KMS-11 (cell line): ENCODE results near the gene CSNK1A1.

ENCODE experiments used
- H2AFZ ChIP-seq: fragments of 200-600 bp; sonication (generic); 2 replicates; pipeline ENCODE4 v1.6.1; 2016; ENCODE audit warnings: antibody characterized with exemption, mixed run types, low read depth
- H3K27ac ChIP-seq: fragments of 200-600 bp; sonication (generic); 2 replicates; pipeline ENCODE4 v1.6.1; 2016; ENCODE audit warnings: mild to moderate bottlenecking, mixed run types
- H3K27me3 ChIP-seq: fragments of 200-600 bp; sonication (generic); 2 replicates; pipeline ENCODE4 v1.6.1; 2017; ENCODE audit warnings: mild to moderate bottlenecking, low read depth, mixed run types, moderate library complexity; ENCODE audit not compliant: insufficient read depth
- H3K36me3 ChIP-seq: fragments of 200-600 bp; sonication (generic); 2 replicates; pipeline ENCODE4 v1.6.1; 2017; ENCODE audit warnings: mild to moderate bottlenecking, mixed run types; ENCODE audit not compliant: insufficient read depth
- H3K4me1 ChIP-seq: fragments of 200-600 bp; sonication (generic); 2 replicates; pipeline ENCODE4 v1.6.1; 2016; ENCODE audit warnings: mild to moderate bottlenecking, low read depth, mixed run types; ENCODE audit not compliant: poor library complexity, severe bottlenecking
- H3K4me2 ChIP-seq: fragments of 200-600 bp; sonication (generic); 2 replicates; pipeline ENCODE4 v1.7.0; 2016; ENCODE audit warnings: mild to moderate bottlenecking, mixed run types
- H3K4me3 ChIP-seq: fragments of 200-600 bp; sonication (generic); IDR thresholded peaks from 2 replicates; pipeline ENCODE4 v1.6.1; 2017; ENCODE audit warnings: low read depth, low read length, mixed read lengths; ENCODE audit not compliant: insufficient read depth
- H3K79me2 ChIP-seq: fragments of 200-600 bp; sonication (generic); 2 replicates; pipeline ENCODE4 v1.6.1; 2016; ENCODE audit warnings: low read depth, mixed run types; ENCODE audit not compliant: insufficient read depth
- H3K9ac ChIP-seq: fragments of 200-600 bp; sonication (generic); 2 replicates; pipeline ENCODE4 v1.6.1; 2016; ENCODE audit warnings: mild to moderate bottlenecking, mixed run types
- H4K20me1 ChIP-seq: fragments of 200-600 bp; sonication (generic); 2 replicates; pipeline ENCODE4 v1.6.1; 2016; ENCODE audit warnings: mild to moderate bottlenecking, mixed run types; ENCODE audit not compliant: insufficient read depth
- TF ChIP-seq, protein P1 (sequence below): fragments of 200-600 bp; sonication (generic); conservative IDR thresholded peaks from 2 replicates; pipeline ENCODE4 v1.6.1; 2017; ENCODE audit warnings: low read depth, mild to moderate bottlenecking, antibody characterized with exemption, low read length, moderate library complexity, mixed read lengths

Gene CSNK1A1

DNA sequence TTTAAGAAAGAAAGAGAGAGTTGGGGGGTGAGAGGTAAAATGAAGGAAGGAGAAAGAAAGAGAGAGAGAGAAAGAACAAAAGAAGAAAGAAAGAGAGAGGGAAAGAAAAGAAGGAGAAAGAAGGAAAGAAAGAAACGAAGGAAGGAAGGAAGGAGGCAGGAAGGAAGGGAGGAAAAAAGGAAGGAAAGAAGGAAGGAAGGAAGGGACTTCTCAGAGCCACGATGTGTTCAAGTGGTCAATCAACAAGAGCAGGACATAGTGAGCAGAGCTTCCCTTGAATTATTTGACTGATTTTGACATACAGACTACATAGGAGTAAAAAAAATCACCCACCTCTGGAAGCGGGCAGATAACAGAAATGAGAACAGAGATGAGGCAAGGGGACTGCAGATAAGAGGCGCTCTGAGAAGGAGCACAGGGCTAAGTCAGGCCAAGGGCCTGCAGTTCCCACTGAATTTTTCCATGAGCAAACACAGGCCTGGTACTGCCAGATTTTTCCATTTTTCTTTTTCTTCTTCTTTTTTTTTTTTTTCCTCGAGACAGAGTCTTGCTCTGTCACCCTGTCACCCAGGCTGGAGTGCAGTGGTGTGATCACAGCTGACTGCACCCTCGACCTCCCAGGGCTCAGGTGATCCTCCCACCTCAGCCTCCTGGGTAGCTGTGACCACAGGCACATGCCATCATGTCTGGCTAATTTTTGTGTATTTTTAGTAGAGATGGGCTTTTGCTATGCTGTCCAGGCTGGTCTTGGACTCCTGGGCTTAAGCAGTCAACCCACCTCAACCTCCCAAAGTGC is 94.4 kb downstream of the CSNK1A1 start:
- TF ChIP-seq, protein P1, sequence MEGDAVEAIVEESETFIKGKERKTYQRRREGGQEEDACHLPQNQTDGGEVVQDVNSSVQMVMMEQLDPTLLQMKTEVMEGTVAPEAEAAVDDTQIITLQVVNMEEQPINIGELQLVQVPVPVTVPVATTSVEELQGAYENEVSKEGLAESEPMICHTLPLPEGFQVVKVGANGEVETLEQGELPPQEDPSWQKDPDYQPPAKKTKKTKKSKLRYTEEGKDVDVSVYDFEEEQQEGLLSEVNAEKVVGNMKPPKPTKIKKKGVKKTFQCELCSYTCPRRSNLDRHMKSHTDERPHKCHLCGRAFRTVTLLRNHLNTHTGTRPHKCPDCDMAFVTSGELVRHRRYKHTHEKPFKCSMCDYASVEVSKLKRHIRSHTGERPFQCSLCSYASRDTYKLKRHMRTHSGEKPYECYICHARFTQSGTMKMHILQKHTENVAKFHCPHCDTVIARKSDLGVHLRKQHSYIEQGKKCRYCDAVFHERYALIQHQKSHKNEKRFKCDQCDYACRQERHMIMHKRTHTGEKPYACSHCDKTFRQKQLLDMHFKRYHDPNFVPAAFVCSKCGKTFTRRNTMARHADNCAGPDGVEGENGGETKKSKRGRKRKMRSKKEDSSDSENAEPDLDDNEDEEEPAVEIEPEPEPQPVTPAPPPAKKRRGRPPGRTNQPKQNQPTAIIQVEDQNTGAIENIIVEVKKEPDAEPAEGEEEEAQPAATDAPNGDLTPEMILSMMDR = no peak
- Histone ChIP-seq H3K4me3 (no peak overlapping the region), H3K36me3 (no peaks in the 10 kb centered on the region), H2AFZ (no peak overlapping the region), H3K4me2 (no peak overlapping the region), H4K20me1 (no peaks in the 10 kb centered on the region), H3K9ac (no peak overlapping the region), H3K79me2 (no peaks in the 10 kb centered on the region), H3K4me1 (peaks cover 5% of the 10 kb centered on the region), H3K27ac (no peak overlapping the region), H3K27me3 (no peaks in the 10 kb centered on the region)

DNA sequence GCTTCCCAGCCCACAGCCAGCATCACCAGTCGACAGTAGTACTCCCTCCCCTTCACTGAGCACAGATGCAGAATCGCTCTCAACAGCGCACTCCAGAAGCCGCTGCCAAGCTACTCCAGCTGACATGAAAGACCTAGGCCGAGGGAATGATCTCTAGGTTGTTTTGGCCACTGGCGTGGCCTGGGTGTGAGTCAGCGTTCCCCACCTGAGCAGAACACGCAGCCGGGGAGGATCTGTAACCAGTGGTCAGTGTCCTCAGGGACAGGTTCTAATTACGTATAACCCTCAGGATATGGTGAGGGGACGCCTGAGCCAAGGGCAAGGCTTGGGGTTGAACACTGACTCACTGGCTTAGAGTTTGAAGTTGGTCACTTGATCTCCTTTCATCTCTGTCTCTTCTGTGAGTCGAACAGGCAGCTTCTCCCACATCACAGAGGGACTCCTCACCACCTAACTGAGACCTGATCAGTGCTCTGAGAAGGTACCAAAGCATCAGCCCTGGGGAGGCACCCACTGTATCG is 95.3 kb downstream of the CSNK1A1 start:
- TF ChIP-seq, protein P1 = no peak

DNA sequence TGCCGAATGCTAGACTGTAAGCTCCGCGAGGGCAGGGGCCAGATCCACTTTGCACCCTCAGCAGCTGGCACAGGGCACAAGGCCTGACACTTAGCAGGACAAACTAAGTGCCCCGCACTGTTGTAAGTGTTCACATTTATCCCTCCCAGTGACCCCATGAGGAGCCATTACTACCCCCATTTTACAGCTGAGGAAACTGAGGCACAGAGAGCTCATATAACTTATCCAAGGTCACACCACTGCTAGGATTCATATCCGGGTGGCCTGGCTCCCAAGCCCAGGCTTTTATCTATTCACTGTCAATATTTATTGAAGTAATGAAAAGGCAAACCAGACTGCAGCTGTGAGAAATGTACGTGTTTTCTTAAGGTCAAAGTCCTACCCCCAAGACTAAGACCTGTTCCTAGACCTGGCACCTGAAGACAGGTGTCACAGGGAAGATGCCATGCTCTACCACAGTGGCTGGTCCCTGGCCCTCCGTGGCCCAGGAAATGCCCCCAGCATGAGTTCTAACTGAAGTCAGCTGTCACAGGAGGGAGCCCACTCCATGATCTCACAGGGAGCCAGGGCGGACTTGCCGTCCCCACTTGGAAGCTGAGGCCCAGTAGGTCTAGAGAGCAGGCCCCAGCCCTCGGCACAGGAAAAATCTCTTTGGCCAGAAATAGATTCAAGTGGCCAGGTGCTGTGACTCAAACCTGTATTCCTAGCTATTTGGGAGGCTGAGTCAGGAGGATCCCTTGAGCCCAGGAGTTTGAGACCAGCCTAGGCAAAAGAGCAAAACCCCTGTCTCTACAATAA is 97.4 kb downstream of the CSNK1A1 start:
- Histone ChIP-seq H3K4me2 (no peak overlapping the region), H2AFZ (no peak overlapping the region), H3K4me3 (no peak overlapping the region), H4K20me1 (no peaks in the 10 kb centered on the region), H3K27ac (no peak overlapping the region), H3K4me1 (peaks cover 4% of the 10 kb centered on the region), H3K36me3 (no peaks in the 10 kb centered on the region), H3K79me2 (no peaks in the 10 kb centered on the region), H3K9ac (no peak overlapping the region), H3K27me3 (no peaks in the 10 kb centered on the region)
- TF ChIP-seq, protein P1 = no peak

More for the DNA sequence above, 95.3 kb downstream of the CSNK1A1 start:
- Histone ChIP-seq H3K9ac (no peak overlapping the region), H4K20me1 (no peaks in the 10 kb centered on the region), H3K4me3 (no peak overlapping the region), H3K4me2 (no peak overlapping the region), H3K36me3 (no peaks in the 10 kb centered on the region), H3K4me1 (peaks cover 5% of the 10 kb centered on the region), H3K27ac (no peak overlapping the region), H3K27me3 (no peaks in the 10 kb centered on the region), H3K79me2 (no peaks in the 10 kb centered on the region), H2AFZ (no peak overlapping the region)

DNA sequence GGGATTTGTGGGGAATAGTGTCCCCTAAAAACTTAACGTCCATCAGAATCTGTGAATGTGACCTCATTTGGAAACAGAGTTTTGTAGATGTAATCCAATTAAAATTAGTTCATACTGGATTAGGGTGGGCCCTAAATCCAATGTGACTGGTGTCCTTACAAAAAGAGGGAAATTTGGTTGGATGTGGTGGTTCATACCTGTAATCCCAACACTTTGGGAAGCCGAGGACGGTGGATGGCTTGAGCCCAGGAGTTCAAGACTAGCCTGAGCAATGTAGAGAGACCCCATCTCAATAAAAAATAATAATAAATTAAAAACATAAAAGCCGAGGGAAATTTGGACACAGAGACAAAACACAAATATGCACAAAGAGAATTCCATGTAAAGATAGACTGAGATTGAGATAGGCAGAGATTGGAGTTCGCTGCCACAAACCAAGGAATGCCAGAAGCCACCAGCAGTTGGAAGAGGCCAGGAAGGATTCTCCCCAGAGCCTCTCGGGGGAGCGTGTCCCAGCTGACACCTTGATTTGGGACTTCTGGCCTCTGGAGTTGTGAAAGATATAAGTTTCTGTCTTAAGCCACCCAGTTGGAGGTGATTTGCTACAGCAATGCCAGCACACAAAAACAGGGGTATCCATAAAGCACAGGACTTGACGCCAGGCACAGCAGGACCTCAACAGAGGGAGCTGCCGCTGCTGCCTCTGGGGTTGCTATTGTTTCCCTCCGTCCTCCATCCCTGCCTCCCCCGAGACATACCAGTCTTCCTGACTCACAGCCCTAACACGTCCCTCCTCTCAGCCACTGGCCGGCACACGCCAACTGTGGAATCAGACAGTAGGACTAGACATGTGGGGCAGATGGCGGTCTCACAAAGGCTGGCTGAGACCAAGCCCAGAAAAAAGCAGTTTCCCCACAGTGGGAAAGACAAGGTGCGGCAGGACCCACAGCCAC is 98.3 kb downstream of the CSNK1A1 start:
- H4K20me1 ChIP-seq = no peaks in the 10 kb centered on the region
- H3K4me2 ChIP-seq = no peak overlapping the region
- no peaks in the 10 kb centered on the region for H3K27me3 ChIP-seq
- H3K4me3 ChIP-seq = no peak overlapping the region
- no peak overlapping the region for H3K27ac ChIP-seq
- TF ChIP-seq, protein P1 = no peak
- no peaks in the 10 kb centered on the region for H3K79me2 ChIP-seq
- H2AFZ ChIP-seq = no peak overlapping the region
- no peaks in the 10 kb centered on the region for H3K4me1 ChIP-seq
- H3K36me3 ChIP-seq = no peaks in the 10 kb centered on the region
- no peak overlapping the region for H3K9ac ChIP-seq
